Smooth muscle cell of the umbilical artery (primary cell): ENCODE results near the gene OR11L1. TPM values are rescaled to one million over a fixed set of nuclear protein-coding genes. Genes with fewer than 3 reads are reported as not detected.

Experiments
- total RNA-seq: library from RNA; depleted of rRNA; stranded (reverse); fragments of >200 nt; gene quantifications from 2 replicates; pipeline ENCODE4 v1.2.3, GENCODE V29; 2014

OR11L1 gene
- total RNA-seq = not detected in 2 replicates

GRCh38 chr1:247841796-247842195, at the start of gene OR11L1:
TSS of gene OR11L1 (minus strand) at chr1:247841896. CDS start at chr1:247841896, 0 bp downstream.

GRCh38 chr1:247857069-247857984, 15.6 kb upstream of the OR11L1 start, which contains the start of gene TRIM58:
TSS of gene TRIM58 (plus strand) at chr1:247857187. CDS start at chr1:247857247, 60 bp downstream.

GRCh38 chr1:247824023-247824422, 17.7 kb downstream of the OR11L1 start, which contains the start of gene OR14A16:
TSS of gene OR14A16 (minus strand) at chr1:247824119. CDS start at chr1:247815729, 8,390 bp downstream.

Other genes starting within 250 kb of the OR11L1 start
- gene OR2G3, start 236.3 kb downstream of the OR11L1 start, total RNA-seq = not detected in 2 replicates
- gene OR13G1, start 162.2 kb downstream of the OR11L1 start, total RNA-seq = not detected in 2 replicates
- not detected in 2 replicates for gene OR6F1, start 125.2 kb downstream of the OR11L1 start, total RNA-seq
- gene OR14K1, start 103.3 kb downstream of the OR11L1 start, total RNA-seq = not detected in 2 replicates
- not detected in 2 replicates for gene OR14A2, start 93.8 kb downstream of the OR11L1 start, total RNA-seq
- gene OR1C1, start 81.3 kb downstream of the OR11L1 start, total RNA-seq = not detected in 2 replicates
- not detected in 2 replicates for gene OR14A16, start 17.8 kb downstream of the OR11L1 start, total RNA-seq
- gene TRIM58, start 15.3 kb upstream of the OR11L1 start, total RNA-seq = 0.05 TPM in 1 of 2 replicates, not detected in the other
- not detected in 2 replicates for gene OR2W3, start 53.7 kb upstream of the OR11L1 start, total RNA-seq
- gene OR2T8, start 78.4 kb upstream of the OR11L1 start, total RNA-seq = not detected in 2 replicates
- gene OR2AJ1, start 83.0 kb upstream of the OR11L1 start, total RNA-seq = not detected in 2 replicates
- gene OR2L8, start 107.0 kb upstream of the OR11L1 start, total RNA-seq = not detected in 2 replicates
- gene OR2AK2, start 123.3 kb upstream of the OR11L1 start, total RNA-seq = not detected in 2 replicates
- gene OR2L5, start 171.8 kb upstream of the OR11L1 start, total RNA-seq = not detected in 2 replicates
- gene OR2L2, start 188.2 kb upstream of the OR11L1 start, total RNA-seq = not detected in 2 replicates
- not detected in 2 replicates for gene OR2L3, start 204.9 kb upstream of the OR11L1 start, total RNA-seq